OCI-LY7 (cell line): ENCODE data around the gene HMSD. TPM values are rescaled to one million over a fixed set of nuclear protein-coding genes. Genes with fewer than 3 reads are reported as not detected.

Source experiments
- BruUV-seq: library from RNA; stranded (reverse); fragments of 400-500 nt; replicated peaks from 2 replicates; lab custom pipeline; 2021; lab: Mats Ljungman, UMichigan
- CTCF ChIA-PET: fragments of 300-600 bp; sonication (Branson Sonifier 250); formaldehyde crosslinking; loops from one replicate; lab custom pipeline; 2022; ENCODE audit warnings: antibody characterized with exemption; ENCODE audit not compliant: unreplicated experiment; lab: Charles Lee
- POLR2A ChIA-PET: fragments of 300-600 bp; sonication (Branson Sonifier 250); formaldehyde crosslinking; loops from one replicate; lab custom pipeline; 2022; ENCODE audit warnings: antibody characterized with exemption; lab: Charles Lee
- DNase-seq: peaks from one replicate; pipeline ENCODE4 v3.0.0-alpha.2; 2015; ENCODE audit warnings: low spot score
- H2AFZ ChIP-seq: fragments of 200-600 bp; sonication (generic), shearing (Covaris generic); 2 replicates; pipeline ENCODE4 v1.6.1; 2014; ENCODE audit warnings: mild to moderate bottlenecking, antibody characterized with exemption, low read length, moderate library complexity
- H3K27ac ChIP-seq: fragments of 200-600 bp; sonication (generic); 2 replicates; pipeline ENCODE4 v1.5.1; 2014; ENCODE audit warnings: mixed run types, low read depth, mild to moderate bottlenecking, moderate library complexity, low read length, inconsistent platforms; ENCODE audit not compliant: poor library complexity, severe bottlenecking
- H3K36me3 ChIP-seq: fragments of 200-600 bp; sonication (generic); 2 replicates; pipeline ENCODE4 v1.6.1; 2014; ENCODE audit warnings: mild to moderate bottlenecking, antibody characterized with exemption, low read length, moderate library complexity, mixed read lengths; ENCODE audit not compliant: insufficient read depth
- H3K4me1 ChIP-seq: fragments of 200-600 bp; sonication (generic); 2 replicates; pipeline ENCODE4 v1.5.1; 2014; ENCODE audit warnings: mild to moderate bottlenecking, low read length; ENCODE audit not compliant: insufficient read depth, poor library complexity, severe bottlenecking
- H3K4me2 ChIP-seq: fragments of 200-600 bp; sonication (generic); 2 replicates; pipeline ENCODE4 v1.6.1; 2014; ENCODE audit warnings: mild to moderate bottlenecking, low read length
- H3K4me3 ChIP-seq: fragments of 200-600 bp; sonication (generic); 2 replicates; pipeline ENCODE4 v1.5.1; 2014; ENCODE audit warnings: mild to moderate bottlenecking, low read depth, low read length; ENCODE audit not compliant: poor library complexity, severe bottlenecking
- H3K79me2 ChIP-seq: fragments of 200-600 bp; sonication (generic); 2 replicates; pipeline ENCODE4 v1.6.1; 2016; ENCODE audit warnings: low read depth, mild to moderate bottlenecking, low read length, moderate library complexity, mixed read lengths; ENCODE audit not compliant: insufficient read depth
- H3K9me2 ChIP-seq: fragments of 200-600 bp; sonication (generic); 2 replicates; pipeline ENCODE4 v1.6.1; 2016; ENCODE audit warnings: mild to moderate bottlenecking, low read length, mixed read lengths; ENCODE audit not compliant: insufficient read depth
- H3K9me3 ChIP-seq: fragments of 200-600 bp; sonication (generic); 2 replicates; pipeline ENCODE4 v1.6.1; 2014; ENCODE audit warnings: mild to moderate bottlenecking, mixed run types, low read length, mixed read lengths
- H4K20me1 ChIP-seq: fragments of 200-600 bp; sonication (generic); 2 replicates; pipeline ENCODE4 v1.6.1; 2014; ENCODE audit warnings: mild to moderate bottlenecking, antibody characterized with exemption, low read length, moderate library complexity, mixed read lengths; ENCODE audit not compliant: insufficient read depth
- EZH2phosphoT487 ChIP-seq: fragments of 200-600 bp; sonication (generic); IDR thresholded peaks from 2 replicates; pipeline ENCODE4 v1.6.1; 2018; ENCODE audit warnings: low read depth, borderline replicate concordance, mild to moderate bottlenecking, mixed run types, antibody characterized with exemption, low read length, moderate library complexity, mixed read lengths
- intact Hi-C: fragments of 100-400 bp; cut with micrococcal nuclease; formaldehyde crosslinking; loops from one replicate; pipeline ENCODE4 v1.10.0; 2022; ENCODE audit not compliant: unreplicated experiment
- total RNA-seq, 2 experiments: library from RNA; depleted of rRNA in 1 of 2; stranded (reverse); fragments of >200 nt in 1 of 2; shearing (Covaris generic) in 1 of 2; gene quantifications; 2 replicates each; pipeline ENCODE4 v1.2.3, GENCODE V29; 2014 to 2022
- TF ChIP-seq, protein P1 (sequence below): fragments of 200-600 bp; sonication (generic); conservative IDR thresholded peaks from 2 replicates; pipeline ENCODE4 v1.5.1; 2014; ENCODE audit warnings: mild to moderate bottlenecking, antibody characterized with exemption, low read length, moderate library complexity, mixed read lengths

Gene HMSD
- total RNA-seq, 2 experiments from 2014 or later = not detected

DNA sequence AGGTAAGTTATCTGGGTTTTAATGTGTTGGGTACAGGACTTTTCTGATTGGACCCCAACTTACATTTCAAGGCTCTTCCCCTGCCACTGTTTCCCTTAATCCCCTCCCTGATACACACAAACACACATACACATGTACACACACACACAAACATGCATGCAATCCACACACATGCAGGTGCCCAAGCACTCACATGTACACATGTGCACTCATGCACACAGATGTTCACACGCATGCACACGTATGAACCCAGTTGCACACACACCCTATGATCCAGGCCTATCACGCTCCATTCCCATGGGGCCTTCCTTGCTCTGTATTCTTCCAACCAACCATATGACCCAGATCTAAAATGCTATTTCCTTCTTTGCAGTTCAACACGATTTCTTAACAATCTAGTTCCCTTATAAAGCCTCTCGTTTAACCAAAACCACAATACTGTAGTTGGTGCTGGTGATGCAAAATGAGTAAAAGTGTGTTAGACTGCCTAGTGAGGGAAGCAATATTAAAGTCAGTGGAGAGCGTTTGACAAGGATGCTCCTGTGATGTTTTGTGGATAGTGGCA lies 31.9 kb downstream of the HMSD start:
- no peak overlapping the region for H3K4me3 ChIP-seq
- no peaks in the 10 kb centered on the region for H3K79me2 ChIP-seq
- H3K4me1 ChIP-seq = no peaks in the 10 kb centered on the region
- intact Hi-C loops = no loop called here
- H3K9me3 ChIP-seq = no peaks in the 10 kb centered on the region
- no peak overlapping the region for H3K4me2 ChIP-seq
- H3K27ac ChIP-seq = no peak overlapping the region
- no peaks in the 10 kb centered on the region for H3K9me2 ChIP-seq
- no peak for TF ChIP-seq EZH2phosphoT487
- TF ChIP-seq, protein P1, sequence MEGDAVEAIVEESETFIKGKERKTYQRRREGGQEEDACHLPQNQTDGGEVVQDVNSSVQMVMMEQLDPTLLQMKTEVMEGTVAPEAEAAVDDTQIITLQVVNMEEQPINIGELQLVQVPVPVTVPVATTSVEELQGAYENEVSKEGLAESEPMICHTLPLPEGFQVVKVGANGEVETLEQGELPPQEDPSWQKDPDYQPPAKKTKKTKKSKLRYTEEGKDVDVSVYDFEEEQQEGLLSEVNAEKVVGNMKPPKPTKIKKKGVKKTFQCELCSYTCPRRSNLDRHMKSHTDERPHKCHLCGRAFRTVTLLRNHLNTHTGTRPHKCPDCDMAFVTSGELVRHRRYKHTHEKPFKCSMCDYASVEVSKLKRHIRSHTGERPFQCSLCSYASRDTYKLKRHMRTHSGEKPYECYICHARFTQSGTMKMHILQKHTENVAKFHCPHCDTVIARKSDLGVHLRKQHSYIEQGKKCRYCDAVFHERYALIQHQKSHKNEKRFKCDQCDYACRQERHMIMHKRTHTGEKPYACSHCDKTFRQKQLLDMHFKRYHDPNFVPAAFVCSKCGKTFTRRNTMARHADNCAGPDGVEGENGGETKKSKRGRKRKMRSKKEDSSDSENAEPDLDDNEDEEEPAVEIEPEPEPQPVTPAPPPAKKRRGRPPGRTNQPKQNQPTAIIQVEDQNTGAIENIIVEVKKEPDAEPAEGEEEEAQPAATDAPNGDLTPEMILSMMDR = no peak
- CTCF ChIA-PET = no interaction called here
- H4K20me1 ChIP-seq = no peaks in the 10 kb centered on the region
- POLR2A ChIA-PET = no interaction called here
- no peaks in the 10 kb centered on the region for H3K36me3 ChIP-seq
- BruUV-seq = no TSS peak
- DNase-seq = no peak
- H2AFZ ChIP-seq = no peak overlapping the region

DNA sequence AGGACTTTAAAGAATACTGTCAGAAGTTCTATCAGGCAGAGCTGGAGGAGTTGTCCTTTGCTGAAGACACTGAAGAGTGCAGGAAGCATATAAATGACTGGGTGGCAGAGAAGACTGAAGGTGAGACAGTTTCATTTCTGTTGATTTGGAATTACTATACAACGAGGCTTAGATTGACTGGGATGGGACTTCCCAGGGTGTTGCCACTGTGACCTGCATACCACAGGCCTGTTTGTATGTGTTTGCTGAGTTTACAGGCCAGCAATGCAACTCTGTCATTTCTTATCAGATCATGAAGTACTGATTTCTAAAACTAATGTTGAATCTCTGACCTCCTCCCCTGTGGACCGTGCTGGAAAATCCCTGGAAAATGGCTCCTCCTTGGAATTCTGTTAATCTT lies 32.6 kb downstream of the HMSD start:
- Histone ChIP-seq H3K79me2 (no peaks in the 10 kb centered on the region), H3K9me2 (no peaks in the 10 kb centered on the region), H3K9me3 (no peaks in the 10 kb centered on the region), H3K4me3 (no peak overlapping the region), H4K20me1 (no peaks in the 10 kb centered on the region), H3K27ac (no peak overlapping the region), H3K4me2 (no peak overlapping the region), H3K4me1 (no peaks in the 10 kb centered on the region), H2AFZ (no peak overlapping the region), H3K36me3 (no peaks in the 10 kb centered on the region)
- no peak for DNase-seq
- no TSS peak for BruUV-seq
- intact Hi-C loops = no loop called here
- TF ChIP-seq, protein P1 = no peak
- no peak for TF ChIP-seq EZH2phosphoT487
- ChIA-PET CTCF (no interaction called here), POLR2A (no interaction called here)

DNA sequence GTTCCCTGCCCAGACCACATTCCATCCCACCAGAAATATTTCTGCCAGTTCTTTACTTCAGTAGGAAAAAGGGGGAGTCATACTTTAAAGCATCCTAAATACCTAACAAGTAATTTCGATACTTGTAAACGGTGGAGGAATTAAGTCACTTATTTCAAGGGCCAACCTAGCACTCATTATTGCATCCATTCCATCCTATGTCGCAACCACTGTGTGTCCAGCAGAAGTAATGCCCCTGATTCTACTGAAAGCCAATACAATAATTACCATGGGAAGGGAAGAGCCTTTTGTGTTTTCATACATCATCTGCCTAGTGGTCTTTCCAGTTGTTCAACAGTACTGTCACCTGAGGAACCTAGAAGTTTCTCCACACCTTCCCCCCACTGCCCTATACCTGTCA lies 33.3 kb downstream of the HMSD start:
- no peak for TF ChIP-seq EZH2phosphoT487
- TF ChIP-seq, protein P1 = no peak
- no TSS peak for BruUV-seq
- Histone ChIP-seq H3K4me1 (no peaks in the 10 kb centered on the region), H3K4me3 (no peak overlapping the region), H3K4me2 (no peak overlapping the region), H3K79me2 (no peaks in the 10 kb centered on the region), H2AFZ (no peak overlapping the region), H3K36me3 (no peaks in the 10 kb centered on the region), H3K9me2 (no peaks in the 10 kb centered on the region), H3K9me3 (no peaks in the 10 kb centered on the region), H4K20me1 (no peaks in the 10 kb centered on the region), H3K27ac (no peak overlapping the region)
- ChIA-PET POLR2A (interaction anchor here (0.7 kb wide), 1 partner anchor 86 kb away, joined by 3 read pairs; no protein-coding TSS in a partner anchor), CTCF (no interaction called here)
- DNase-seq = no peak
- intact Hi-C loops = no loop called here
